Keratinocyte (primary cell): ENCODE results near the gene FOXM1. TPM values are rescaled to one million over a fixed set of nuclear protein-coding genes. Genes with fewer than 3 reads are reported as not detected.

Experiments
- DNase-seq: peaks from one replicate; pipeline ENCODE4 v3.0.0-alpha.2; 2011; ENCODE audit warnings: low read depth, missing footprints, low spot score
- FAIRE-seq: peaks from 2 replicates; lab custom pipeline; 2011; peaks lifted over from hg19 to GRCh38; lab: Jason Lieb, UNC
- H2AFZ ChIP-seq: 2 replicates; pipeline ENCODE4 v1.6.0; 2012; ENCODE audit warnings: low read length, control low read depth, inconsistent platforms; ENCODE audit not compliant: control insufficient read depth
- H3K27ac ChIP-seq: 2 replicates; pipeline ENCODE4 v1.5.1; 2011; ENCODE audit warnings: low read length; ENCODE audit not compliant: control insufficient read depth, insufficient read depth
- H3K27me3 ChIP-seq: 3 replicates; pipeline ENCODE4 v1.6.0; 2011; ENCODE audit warnings: low read length; ENCODE audit not compliant: control insufficient read depth, insufficient read depth; ENCODE audit errors: extremely low read depth
- H3K36me3 ChIP-seq, 2 experiments: 2 replicates in 1 of 2; 3 replicates in 1 of 2; pipeline ENCODE4 v1.5.1; 2011; ENCODE audit warnings: low read length in 2 of 2, mild to moderate bottlenecking in 1 of 2; ENCODE audit not compliant: control insufficient read depth in 2 of 2, insufficient read depth in 2 of 2; ENCODE audit errors: extremely low read depth in 1 of 2
- H3K4me1 ChIP-seq: 3 replicates; pipeline ENCODE4 v1.5.1; 2011; ENCODE audit warnings: low read length; ENCODE audit not compliant: control insufficient read depth, insufficient read depth; ENCODE audit errors: extremely low read depth
- H3K4me2 ChIP-seq: 3 replicates; pipeline ENCODE4 v1.6.0; 2011; ENCODE audit warnings: low read depth, low read length; ENCODE audit not compliant: control insufficient read depth, insufficient read depth; ENCODE audit errors: extremely low read depth
- H3K4me3 ChIP-seq, 3 experiments: fragments of 200-600 bp in 1 of 3; sonication (generic) in 1 of 3; 2 replicates in 2 of 3; 3 replicates in 1 of 3; pipeline ENCODE4 v1.5.1; 2011 to 2016; ENCODE audit warnings: low read length in 3 of 3, mild to moderate bottlenecking in 3 of 3, control low read depth in 2 of 3, inconsistent platforms in 1 of 3, low read depth in 1 of 3, mixed read lengths in 1 of 3, mixed run types in 1 of 3, moderate library complexity in 1 of 3; ENCODE audit not compliant: control insufficient read depth in 2 of 3, insufficient read depth in 2 of 3; ENCODE audit errors: extremely low read depth in 1 of 3
- H3K79me2 ChIP-seq: 2 replicates; pipeline ENCODE4 v1.6.0; 2012; ENCODE audit warnings: low read length; ENCODE audit not compliant: control insufficient read depth, insufficient read depth
- H3K9ac ChIP-seq: 3 replicates; pipeline ENCODE4 v1.6.0; 2011; ENCODE audit warnings: low read length; ENCODE audit not compliant: control insufficient read depth, insufficient read depth; ENCODE audit errors: extremely low read depth
- H3K9me1 ChIP-seq: 3 replicates; pipeline ENCODE4 v1.6.0; 2011; ENCODE audit warnings: low read length; ENCODE audit not compliant: control insufficient read depth, insufficient read depth; ENCODE audit errors: extremely low read depth
- H3K9me3 ChIP-seq: 2 replicates; pipeline ENCODE4 v1.5.1; 2012; ENCODE audit warnings: low read depth, low read length; ENCODE audit not compliant: control insufficient read depth
- H4K20me1 ChIP-seq: 3 replicates; pipeline ENCODE4 v1.6.0; 2011; ENCODE audit warnings: low read length; ENCODE audit not compliant: control insufficient read depth, insufficient read depth; ENCODE audit errors: extremely low read depth
- EZH2 ChIP-seq: IDR thresholded peaks from one replicate; pipeline ENCODE4 v1.6.1; 2012; ENCODE audit warnings: inconsistent platforms, mild to moderate bottlenecking, low read length, moderate library complexity
- dilution Hi-C: fragments of 300-500 bp; cut with MboI; formaldehyde crosslinking; loops from one replicate; pipeline ENCODE4 v1.7.0; 2020; ENCODE audit warnings: low sequenced_read_pairs; ENCODE audit not compliant: extremely low pct_ligation_motif_present
- polyA plus RNA-seq, 5 experiments: library from polyadenylated mRNA; depleted of rRNA in 3 of 5; stranded (reverse) in 3 of 5; stranded (forward) in 1 of 5; unstranded in 1 of 5; fragments of >200 nt; gene quantifications; 1 replicate in 1 of 5; 2 replicates in 3 of 5; 3 replicates in 1 of 5; pipeline versions ENCODE4 v1.2.1 to v1.2.3, GENCODE V29; 2011 to 2012; ENCODE audit warnings: missing spikeins in 2 of 5, low read depth in 1 of 5, low replicate concordance in 1 of 5
- TF ChIP-seq, protein P1 (sequence below), 3 experiments: IDR thresholded peaks in 1 of 3; conservative IDR thresholded peaks in 1 of 3; optimal IDR thresholded peaks in 1 of 3; 2 replicates in 2 of 3; 3 replicates in 1 of 3; pipeline versions ENCODE3 to v1.5.1; 2011; ENCODE audit warnings: low read length in 3 of 3, mild to moderate bottlenecking in 3 of 3, moderate library complexity in 2 of 3, control low read depth in 1 of 3, inconsistent platforms in 1 of 3; ENCODE audit not compliant: insufficient read depth in 2 of 3; ENCODE audit errors: extremely low read depth in 1 of 3

Gene FOXM1
- polyA plus RNA-seq, 1 donor (not counting 4 experiments of a cell fraction or from before 2014, with no cell fraction given), result 9.0 TPM

DNA sequence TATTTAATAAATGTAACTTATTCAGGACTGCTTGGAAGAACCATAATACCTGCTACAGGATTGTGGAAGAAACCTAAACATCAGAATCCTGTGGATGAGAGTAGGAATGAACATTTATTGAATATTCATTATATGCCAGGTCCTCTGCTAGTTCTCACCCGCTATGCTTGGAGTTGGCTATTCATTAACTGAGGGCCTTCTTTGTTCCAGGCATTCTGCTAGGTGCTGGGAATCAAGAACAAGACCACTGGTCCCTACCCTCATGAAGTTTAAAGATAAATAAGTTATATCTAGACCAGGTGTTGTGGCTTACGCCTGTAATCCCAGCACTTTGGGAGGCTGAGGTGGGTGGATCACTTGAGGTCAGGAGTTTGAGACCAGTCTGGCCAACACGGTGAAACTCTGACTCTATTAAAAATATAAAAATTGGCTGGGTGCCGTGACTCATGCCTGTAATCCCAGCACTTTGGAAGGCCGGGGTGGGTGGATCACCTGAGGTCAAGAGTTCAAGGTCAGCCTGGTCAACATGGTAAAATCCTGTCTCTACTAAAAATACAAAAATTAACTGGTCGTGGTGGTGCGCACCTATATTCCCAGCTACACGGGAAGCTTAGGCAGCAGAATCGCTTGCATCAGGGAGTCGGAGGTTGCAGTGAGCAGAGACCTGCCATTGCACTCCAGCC is 9.9 kb upstream of the FOXM1 start:
- no peak for DNase-seq

DNA sequence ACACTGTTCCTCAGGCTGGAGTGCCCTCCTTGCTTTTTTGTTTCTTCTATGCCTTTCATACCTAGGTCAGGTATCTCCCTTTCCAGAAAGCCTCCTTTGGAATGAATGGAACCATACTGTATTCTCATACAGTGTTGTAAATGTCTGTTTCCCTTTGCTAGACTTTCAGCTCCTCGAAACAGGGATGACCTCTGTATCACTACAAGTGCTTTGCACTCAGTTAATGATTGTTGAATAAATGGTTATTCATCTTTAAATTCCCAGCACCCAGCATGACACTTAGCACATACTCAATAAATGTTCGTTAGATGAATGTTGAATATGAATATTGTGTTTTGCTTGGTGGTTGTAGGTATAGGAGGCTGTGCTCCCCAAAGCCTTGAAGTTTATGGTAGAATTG is 7.8 kb upstream of the FOXM1 start:
- Histone ChIP-seq H3K9ac (no peak overlapping the region), H3K27ac (no peak overlapping the region), H4K20me1 (no peaks in the 10 kb centered on the region), H3K4me3 (no peak overlapping the region), H3K9me1 (no peaks in the 10 kb centered on the region), H3K36me3 (peaks cover 2 to 4% of the 10 kb centered on the region in 2 experiments), H3K27me3 (no peaks in the 10 kb centered on the region), H2AFZ (no peak overlapping the region), H3K79me2 (peaks cover 10% of the 10 kb centered on the region), H3K9me3 (no peaks in the 10 kb centered on the region), H3K4me2 (no peak overlapping the region), H3K4me1 (no peaks in the 10 kb centered on the region)
- dilution Hi-C loops, result no loop called here
- DNase-seq, result no peak
- TF ChIP-seq, protein P1, sequence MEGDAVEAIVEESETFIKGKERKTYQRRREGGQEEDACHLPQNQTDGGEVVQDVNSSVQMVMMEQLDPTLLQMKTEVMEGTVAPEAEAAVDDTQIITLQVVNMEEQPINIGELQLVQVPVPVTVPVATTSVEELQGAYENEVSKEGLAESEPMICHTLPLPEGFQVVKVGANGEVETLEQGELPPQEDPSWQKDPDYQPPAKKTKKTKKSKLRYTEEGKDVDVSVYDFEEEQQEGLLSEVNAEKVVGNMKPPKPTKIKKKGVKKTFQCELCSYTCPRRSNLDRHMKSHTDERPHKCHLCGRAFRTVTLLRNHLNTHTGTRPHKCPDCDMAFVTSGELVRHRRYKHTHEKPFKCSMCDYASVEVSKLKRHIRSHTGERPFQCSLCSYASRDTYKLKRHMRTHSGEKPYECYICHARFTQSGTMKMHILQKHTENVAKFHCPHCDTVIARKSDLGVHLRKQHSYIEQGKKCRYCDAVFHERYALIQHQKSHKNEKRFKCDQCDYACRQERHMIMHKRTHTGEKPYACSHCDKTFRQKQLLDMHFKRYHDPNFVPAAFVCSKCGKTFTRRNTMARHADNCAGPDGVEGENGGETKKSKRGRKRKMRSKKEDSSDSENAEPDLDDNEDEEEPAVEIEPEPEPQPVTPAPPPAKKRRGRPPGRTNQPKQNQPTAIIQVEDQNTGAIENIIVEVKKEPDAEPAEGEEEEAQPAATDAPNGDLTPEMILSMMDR (optimal IDR thresholded peaks at IDR 0.05 in 1 of 3, IDR thresholded peaks at IDR 0.05 in 1 of 3, conservative IDR thresholded peaks at IDR 0.05 in 1 of 3; ENCODE audit: extremely low read depth in 1 of 3, insufficient read depth in 2 of 3, low read length in 3 of 3), result no peak
- TF ChIP-seq EZH2, result no peak
- FAIRE-seq, result no peak

More for the DNA sequence above, 9.9 kb upstream of the FOXM1 start:
- dilution Hi-C loops, result no loop called here
- no peaks in the 10 kb centered on the region for H3K9me3 ChIP-seq
- TF ChIP-seq EZH2, result no peak
- TF ChIP-seq, protein P1 (optimal IDR thresholded peaks at IDR 0.05 in 1 of 3, IDR thresholded peaks at IDR 0.05 in 1 of 3, conservative IDR thresholded peaks at IDR 0.05 in 1 of 3; ENCODE audit: extremely low read depth in 1 of 3, insufficient read depth in 2 of 3, low read length in 3 of 3), result no peak
- H3K9me1 ChIP-seq, result no peaks in the 10 kb centered on the region
- no peak overlapping the region for H3K4me2 ChIP-seq
- no peak overlapping the region for H3K9ac ChIP-seq
- H3K4me1 ChIP-seq, result peaks cover 7% of the 10 kb centered on the region
- peaks cover 8% of the 10 kb centered on the region for H3K79me2 ChIP-seq
- H2AFZ ChIP-seq, result no peak overlapping the region
- FAIRE-seq, result no peak
- no peaks in the 10 kb centered on the region for H3K27me3 ChIP-seq
- H3K27ac ChIP-seq, result no peak overlapping the region
- no peak overlapping the region for H3K4me3 ChIP-seq
- H4K20me1 ChIP-seq, result no peaks in the 10 kb centered on the region
- peaks cover 2 to 4% of the 10 kb centered on the region in 2 experiments for H3K36me3 ChIP-seq
